Measurements from ENCODE around the gene TUBG2. TPM values are rescaled to one million over a fixed set of nuclear protein-coding genes. Genes with fewer than 3 reads are reported as not detected.

Gene TUBG2
- total and polyA plus RNA-seq, 10 of the 15 experiments (the other 5 are each of a cell fraction or from before 2014, with no cell fraction given), result 1.2 to 12.5 (median 8.9) TPM

- Histone ChIP-seq H3K4me3 (no peak overlapping the region), H3K27ac (ENCODE audit: control insufficient read depth, insufficient read depth) (no peak overlapping the region), H3K9ac (ENCODE audit: control insufficient read depth, insufficient read depth, low read length) (no peak overlapping the region), H3K4me1 (ENCODE audit: control insufficient read depth, insufficient read depth, low read length) (peaks cover 3% of the 10 kb centered on the region; the same call in 1 of the 2 replicates), H3K79me2 (ENCODE audit: control insufficient read depth, insufficient read depth, low read length) (no peaks in the 10 kb centered on the region), H3K36me3 (ENCODE audit: control insufficient read depth in 2 of 2, insufficient read depth in 2 of 2, low read length in 1 of 2) (no peaks in the 10 kb centered on the region), H3K27me3 (replicated peaks in 1 of 2; ENCODE audit: control insufficient read depth in 2 of 2, insufficient read depth in 2 of 2, low read length in 1 of 2) (no peaks in the 10 kb centered on the region), H3K4me2 (ENCODE audit: control insufficient read depth, insufficient read depth) (no peak overlapping the region), H4K20me1 (ENCODE audit: control insufficient read depth, insufficient read depth) (no peaks in the 10 kb centered on the region), H2AFZ (ENCODE audit: control insufficient read depth, low read depth, low read length) (no peak overlapping the region), H3K9me3 (replicated peaks; ENCODE audit: control insufficient read depth, insufficient read depth, low read length) (no peaks in the 10 kb centered on the region)
- RAD21 ChIA-PET (ENCODE audit: unreplicated experiment), result interaction anchor here (0.8 to 2.2 kb wide), 5 partner anchors 9 to 69 kb away, joined by 3 to 8 read pairs (median 6); partner anchors contain the start of gene PSMC3IP
- CTCF ChIA-PET, result interaction anchor here (0.8 to 1.2 kb wide), 4 partner anchors 31 to 116 kb away, joined by 3 to 4 read pairs (median 3); no protein-coding TSS in a partner anchor
- 56% methylated on average over 5 of the region's 5 CpGs for WGBS (ENCODE audit: insufficient coverage, insufficient replicate concordance, low lambda C conversion rate, missing lambda C conversion rate)
- POLR2A ChIA-PET, result interaction anchor here (0.6 to 2.2 kb wide), 3 partner anchors 13 to 146 kb away, joined by 3 to 6 read pairs (median 3); no protein-coding TSS in a partner anchor
- in situ Hi-C loops (cut with MboI) (no loop called here), intact Hi-C loops (cut with micrococcal nuclease; ENCODE audit: unreplicated experiment) (no loop called here)
- peak; percentile 91 for ATAC-seq
- FAIRE-seq, result no peak
- peak; percentile 46 for DNase-seq (ENCODE audit: low read depth, low spot score)
- no TSS peak for BruUV-seq (replicated peaks)
- SMC1A ChIA-PET (ENCODE audit: uncharacterized antibody, unreplicated experiment), result interaction anchor here (0.7 to 2.6 kb wide), 11 partner anchors 9 to 69 kb away, joined by 3 to 12 read pairs (median 3); partner anchors contain the start of genes PSMC3IP and TUBG2
- TF ChIP-seq NR2F1 (conservative IDR thresholded peaks at IDR 0.05) (peak; percentile 65), RUNX3 (IDR thresholded peaks at IDR 0.05; ENCODE audit: low read length) (peak; percentile 54), MTA2 (IDR thresholded peaks at IDR 0.05; ENCODE audit: low read depth) (peak; percentile 47), ATF7 (IDR thresholded peaks at IDR 0.05; ENCODE audit: low read depth) (peak; percentile 13; the same call in 1 of the 2 replicates), IKZF2 (IDR thresholded peaks at IDR 0.05) (peak in 1 of 2 experiments; percentile 68; a peak in 1 of 4 replicates), ASH2L (IDR thresholded peaks at IDR 0.05; ENCODE audit: borderline replicate concordance, low read depth) (no peak), IKZF1 (conservative IDR thresholded peaks at IDR 0.05) (peak; percentile 70), SPI1 (IDR thresholded peaks at IDR 0.05; ENCODE audit: borderline replicate concordance, insufficient read depth, low read depth, low read length) (peak; percentile 39; the same call in 1 of the 2 replicates), BHLHE40 (IDR thresholded peaks at IDR 0.05; ENCODE audit: borderline replicate concordance in 1 of 2, low read depth in 2 of 2, low read length in 1 of 2) (peak in 1 of 2 experiments; percentile 22; a peak in 1 of 4 replicates)
- TF ChIP-seq, protein P1, sequence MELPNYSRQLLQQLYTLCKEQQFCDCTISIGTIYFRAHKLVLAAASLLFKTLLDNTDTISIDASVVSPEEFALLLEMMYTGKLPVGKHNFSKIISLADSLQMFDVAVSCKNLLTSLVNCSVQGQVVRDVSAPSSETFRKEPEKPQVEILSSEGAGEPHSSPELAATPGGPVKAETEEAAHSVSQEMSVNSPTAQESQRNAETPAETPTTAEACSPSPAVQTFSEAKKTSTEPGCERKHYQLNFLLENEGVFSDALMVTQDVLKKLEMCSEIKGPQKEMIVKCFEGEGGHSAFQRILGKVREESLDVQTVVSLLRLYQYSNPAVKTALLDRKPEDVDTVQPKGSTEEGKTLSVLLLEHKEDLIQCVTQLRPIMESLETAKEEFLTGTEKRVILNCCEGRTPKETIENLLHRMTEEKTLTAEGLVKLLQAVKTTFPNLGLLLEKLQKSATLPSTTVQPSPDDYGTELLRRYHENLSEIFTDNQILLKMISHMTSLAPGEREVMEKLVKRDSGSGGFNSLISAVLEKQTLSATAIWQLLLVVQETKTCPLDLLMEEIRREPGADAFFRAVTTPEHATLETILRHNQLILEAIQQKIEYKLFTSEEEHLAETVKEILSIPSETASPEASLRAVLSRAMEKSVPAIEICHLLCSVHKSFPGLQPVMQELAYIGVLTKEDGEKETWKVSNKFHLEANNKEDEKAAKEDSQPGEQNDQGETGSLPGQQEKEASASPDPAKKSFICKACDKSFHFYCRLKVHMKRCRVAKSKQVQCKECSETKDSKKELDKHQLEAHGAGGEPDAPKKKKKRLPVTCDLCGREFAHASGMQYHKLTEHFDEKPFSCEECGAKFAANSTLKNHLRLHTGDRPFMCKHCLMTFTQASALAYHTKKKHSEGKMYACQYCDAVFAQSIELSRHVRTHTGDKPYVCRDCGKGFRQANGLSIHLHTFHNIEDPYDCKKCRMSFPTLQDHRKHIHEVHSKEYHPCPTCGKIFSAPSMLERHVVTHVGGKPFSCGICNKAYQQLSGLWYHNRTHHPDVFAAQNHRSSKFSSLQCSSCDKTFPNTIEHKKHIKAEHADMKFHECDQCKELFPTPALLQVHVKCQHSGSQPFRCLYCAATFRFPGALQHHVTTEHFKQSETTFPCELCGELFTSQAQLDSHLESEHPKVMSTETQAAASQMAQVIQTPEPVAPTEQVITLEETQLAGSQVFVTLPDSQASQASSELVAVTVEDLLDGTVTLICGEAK (IDR thresholded peaks at IDR 0.05; ENCODE audit: borderline replicate concordance), result no peak
These were observed 11.3 kb upstream of the TUBG2 start for GRCh38 chr17:42647778-42648177.
